ENCODE measurements around the gene MOB2.

Gene MOB2

DNA sequence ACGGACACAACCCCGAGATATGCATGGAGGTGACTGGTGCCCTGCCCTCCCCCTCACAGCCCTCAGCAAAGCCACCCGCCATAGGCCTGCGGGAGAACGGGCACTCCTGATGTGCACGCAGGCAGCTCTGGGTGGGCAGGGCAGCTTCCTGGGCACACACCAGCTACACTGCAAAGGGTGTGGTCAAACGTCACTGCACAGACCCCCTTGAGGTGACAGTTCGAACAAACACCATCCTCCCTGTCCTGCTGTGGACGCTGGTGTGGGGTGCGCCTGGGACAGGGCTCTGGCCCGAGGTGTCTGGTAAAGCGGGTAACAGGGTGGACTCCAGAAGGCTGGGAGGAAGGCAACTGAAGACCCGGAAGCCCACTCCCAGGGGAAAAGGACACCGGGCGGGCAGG, 21.9 kb upstream of the MOB2 start:
- TF ChIP-seq, protein P1, sequence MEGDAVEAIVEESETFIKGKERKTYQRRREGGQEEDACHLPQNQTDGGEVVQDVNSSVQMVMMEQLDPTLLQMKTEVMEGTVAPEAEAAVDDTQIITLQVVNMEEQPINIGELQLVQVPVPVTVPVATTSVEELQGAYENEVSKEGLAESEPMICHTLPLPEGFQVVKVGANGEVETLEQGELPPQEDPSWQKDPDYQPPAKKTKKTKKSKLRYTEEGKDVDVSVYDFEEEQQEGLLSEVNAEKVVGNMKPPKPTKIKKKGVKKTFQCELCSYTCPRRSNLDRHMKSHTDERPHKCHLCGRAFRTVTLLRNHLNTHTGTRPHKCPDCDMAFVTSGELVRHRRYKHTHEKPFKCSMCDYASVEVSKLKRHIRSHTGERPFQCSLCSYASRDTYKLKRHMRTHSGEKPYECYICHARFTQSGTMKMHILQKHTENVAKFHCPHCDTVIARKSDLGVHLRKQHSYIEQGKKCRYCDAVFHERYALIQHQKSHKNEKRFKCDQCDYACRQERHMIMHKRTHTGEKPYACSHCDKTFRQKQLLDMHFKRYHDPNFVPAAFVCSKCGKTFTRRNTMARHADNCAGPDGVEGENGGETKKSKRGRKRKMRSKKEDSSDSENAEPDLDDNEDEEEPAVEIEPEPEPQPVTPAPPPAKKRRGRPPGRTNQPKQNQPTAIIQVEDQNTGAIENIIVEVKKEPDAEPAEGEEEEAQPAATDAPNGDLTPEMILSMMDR (conservative IDR thresholded peaks at IDR 0.05; ENCODE audit: low read depth, low read length), result no peak
- DNase-seq (ENCODE audit: low read depth), result no peak
- H3K4me3 ChIP-seq (ENCODE audit: low read depth, low read length), result no peak overlapping the region

DNA sequence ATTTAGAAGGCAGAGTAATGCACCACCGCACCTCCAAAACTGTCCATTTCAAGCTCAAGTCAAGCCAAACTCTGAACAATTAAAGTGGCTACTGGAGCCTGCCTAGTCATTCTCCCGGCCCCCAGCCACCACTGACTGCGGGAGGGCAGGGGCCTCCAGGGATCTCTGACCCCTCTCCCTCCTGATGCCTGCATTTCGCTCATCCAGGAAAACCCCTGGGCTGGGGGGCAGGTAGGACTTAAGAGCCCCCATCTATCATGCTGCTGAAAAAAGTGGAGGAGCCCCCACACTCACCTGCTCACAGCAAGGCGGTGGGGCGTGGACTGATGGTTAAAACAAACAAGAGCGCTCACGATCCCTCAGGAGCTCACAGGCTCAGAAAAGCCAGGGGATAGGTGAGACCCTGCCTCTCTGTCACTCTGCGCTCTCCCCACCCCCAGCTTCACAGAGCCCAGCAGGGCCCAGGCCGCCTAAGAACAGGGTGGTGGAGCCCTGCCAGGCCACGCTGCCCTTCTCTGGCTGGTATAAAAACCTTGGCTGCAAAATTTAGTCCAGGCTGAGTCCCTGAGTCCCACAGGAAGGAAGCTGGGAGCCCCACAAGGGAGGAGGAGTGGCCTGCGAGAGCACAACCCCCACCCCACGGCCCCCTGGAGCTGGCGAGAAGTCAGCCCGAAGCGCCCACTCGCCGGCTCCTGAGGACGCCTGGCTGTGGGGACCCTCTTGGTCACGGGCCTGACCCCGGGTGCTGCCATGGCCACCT, 21.0 kb upstream of the MOB2 start:
- TF ChIP-seq, protein P1 (conservative IDR thresholded peaks at IDR 0.05; ENCODE audit: low read depth, low read length), result no peak
- H3K4me3 ChIP-seq (ENCODE audit: low read depth, low read length), result no peak overlapping the region
- DNase-seq (ENCODE audit: low read depth), result no peak

DNA sequence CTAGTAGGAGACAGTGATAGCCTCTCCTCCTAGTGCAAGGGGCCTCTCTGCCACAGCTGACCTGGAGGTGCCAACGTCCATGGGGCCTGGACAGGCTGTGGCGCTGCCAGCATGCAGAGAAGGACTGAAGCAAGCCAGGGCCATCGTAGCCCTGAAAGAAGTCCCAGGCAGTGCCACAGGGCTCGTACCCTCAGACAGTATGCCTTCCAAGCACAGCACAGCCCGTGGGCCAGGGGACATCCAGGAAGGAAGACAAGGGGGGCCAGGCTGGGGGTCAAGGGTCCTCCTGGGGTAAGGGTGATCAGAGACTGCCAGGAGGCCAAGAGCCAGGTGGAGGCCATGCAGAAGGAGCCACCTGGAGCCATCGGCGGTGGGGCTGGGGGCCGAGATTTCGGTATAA, 20.4 kb upstream of the MOB2 start:
- TF ChIP-seq, protein P1 (conservative IDR thresholded peaks at IDR 0.05; ENCODE audit: low read depth, low read length), result no peak
- no peak for DNase-seq (ENCODE audit: low read depth)
- no peak overlapping the region for H3K4me3 ChIP-seq (ENCODE audit: low read depth, low read length)

DNA sequence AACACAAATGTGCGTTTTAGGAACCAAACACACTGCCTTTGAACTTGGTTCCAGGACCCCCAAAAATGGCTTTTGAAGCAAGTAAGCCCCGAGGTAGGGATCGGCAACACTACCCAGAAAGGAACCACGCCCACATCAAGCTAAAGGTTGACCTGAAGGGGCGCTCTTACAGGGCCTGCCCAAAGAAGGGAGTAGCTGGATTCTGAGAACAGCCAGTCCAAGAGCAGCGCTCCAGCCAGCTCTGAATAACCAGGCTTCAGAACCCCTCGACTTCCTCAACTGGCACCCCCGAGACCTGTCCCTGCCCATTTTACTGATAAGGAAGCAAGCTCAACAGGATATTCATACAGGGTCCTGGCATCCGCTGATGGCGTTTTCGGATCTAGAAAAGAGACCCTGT, 18.9 kb upstream of the MOB2 start:
- TF ChIP-seq, protein P1 (conservative IDR thresholded peaks at IDR 0.05; ENCODE audit: low read depth, low read length), result no peak
- no peak for DNase-seq (ENCODE audit: low read depth)
- no peak overlapping the region for H3K4me3 ChIP-seq (ENCODE audit: low read depth, low read length)

DNA sequence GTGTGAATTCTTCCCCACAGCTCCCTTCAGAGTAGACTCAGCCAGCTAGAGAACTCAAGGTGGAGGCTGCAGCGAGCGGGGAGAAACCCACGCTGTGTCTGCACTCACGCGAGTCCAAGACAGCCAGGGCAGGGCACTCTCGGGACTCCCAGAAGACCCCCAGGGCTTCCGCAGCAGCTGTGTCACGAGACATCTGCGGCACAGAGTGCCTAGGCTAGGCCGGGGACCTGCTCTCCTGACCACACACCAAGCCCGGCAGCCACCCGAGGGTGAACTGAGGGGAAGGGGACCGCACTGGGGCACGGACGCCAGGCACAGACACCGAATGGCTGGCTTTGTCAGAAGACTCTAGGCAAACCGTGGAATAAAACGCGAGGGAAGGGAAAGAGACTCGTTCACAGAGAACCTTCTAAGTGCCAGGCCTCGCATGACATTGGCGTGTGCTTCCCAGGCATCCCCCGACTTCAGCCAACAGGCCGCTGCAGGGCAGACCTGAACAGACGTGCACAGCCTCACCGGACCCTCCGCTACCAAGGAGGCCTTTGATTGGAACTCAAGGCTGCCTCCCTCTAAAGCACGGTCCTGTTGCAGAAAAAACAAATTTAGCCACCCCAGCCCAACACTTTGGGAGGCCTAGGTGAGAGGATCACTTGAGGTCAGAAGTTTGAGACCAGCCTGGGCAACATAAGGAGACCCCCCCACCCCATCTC, 18.2 kb upstream of the MOB2 start:
- TF ChIP-seq, protein P1 (conservative IDR thresholded peaks at IDR 0.05; ENCODE audit: low read depth, low read length), result no peak
- H3K4me3 ChIP-seq (ENCODE audit: low read depth, low read length), result no peak overlapping the region
- DNase-seq (ENCODE audit: low read depth), result no peak

DNA sequence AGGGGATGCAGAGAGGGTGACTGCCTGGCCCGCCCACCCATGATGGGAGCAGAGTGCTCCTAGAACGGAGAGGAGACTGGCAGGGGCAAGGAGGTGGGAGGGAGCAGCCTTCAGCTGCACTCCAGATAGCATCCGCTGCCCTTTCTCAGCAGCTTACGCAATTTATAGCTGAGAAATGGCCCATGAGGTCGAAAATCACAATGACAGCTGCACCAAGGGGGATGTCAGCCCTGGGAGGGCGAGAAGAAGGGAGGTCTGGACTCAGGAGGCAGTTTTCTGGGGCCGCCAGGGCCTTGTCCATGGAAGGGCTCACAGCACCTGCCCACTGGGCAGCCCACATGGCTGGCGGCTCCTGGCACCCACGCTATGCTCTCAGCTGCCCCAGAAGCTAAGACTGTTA, 17.6 kb upstream of the MOB2 start:
- H3K4me3 ChIP-seq (ENCODE audit: low read depth, low read length), result no peak overlapping the region
- no peak for DNase-seq (ENCODE audit: low read depth)
- TF ChIP-seq, protein P1 (conservative IDR thresholded peaks at IDR 0.05; ENCODE audit: low read depth, low read length), result no peak
